Ascending aorta (tissue), 2 donors: ENCODE data around the gene LOC128125822.
"Not testable (repeated sequence)": the region's sequence is repeated elsewhere in the genome, so short reads cannot be mapped to it uniquely, and the experiment has no call there.

Experiments used
- DNase-seq, 2 donors: peaks; one replicate each; pipeline ENCODE4 v3.0.0-alpha.2; 2019; ENCODE audit warnings: low spot score in 2 of 2
- H3K27ac ChIP-seq, 2 donors: fragments of 200-600 bp; sonication (generic); one replicate each; pipeline ENCODE4 v1.5.1; 2016 to 2017; ENCODE audit warnings: mild to moderate bottlenecking in 1 of 2
- H3K27me3 ChIP-seq: fragments of 200-600 bp; sonication (generic); one replicate; pipeline ENCODE4 v1.5.1; 2017
- H3K36me3 ChIP-seq, 2 donors: fragments of 200-600 bp; sonication (generic); one replicate each; pipeline ENCODE4 v1.5.1; 2016
- H3K4me1 ChIP-seq, 2 donors: fragments of 200-600 bp; sonication (generic); one replicate each; pipeline ENCODE4 v1.5.1; 2016 to 2017; ENCODE audit warnings: mild to moderate bottlenecking in 1 of 2
- H3K4me3 ChIP-seq, 2 donors: fragments of 200-600 bp; sonication (generic); one replicate each; pipeline ENCODE4 v1.5.1; 2016 to 2017; ENCODE audit warnings: mild to moderate bottlenecking in 1 of 2
- H3K9me3 ChIP-seq, 2 donors: fragments of 200-600 bp; sonication (generic); one replicate each; pipeline ENCODE4 v1.5.1; 2016
- intact Hi-C: fragments of 100-400 bp; cut with DNase I; formaldehyde crosslinking; loops from one replicate; pipeline ENCODE4 v1.15.1; 2023
- TF ChIP-seq, protein P1 (sequence below), 3 experiments: fragments of 200-600 bp in 2 of 3; fragments of 450-650 bp in 1 of 3; sonication (generic) in 2 of 3; IDR thresholded peaks; one replicate each; pipeline ENCODE4 v1.5.1; 2016 to 2019; ENCODE audit warnings: antibody characterized with exemption in 3 of 3, mild to moderate bottlenecking in 1 of 3, moderate library complexity in 1 of 3

LOC128125822 gene

DNA sequence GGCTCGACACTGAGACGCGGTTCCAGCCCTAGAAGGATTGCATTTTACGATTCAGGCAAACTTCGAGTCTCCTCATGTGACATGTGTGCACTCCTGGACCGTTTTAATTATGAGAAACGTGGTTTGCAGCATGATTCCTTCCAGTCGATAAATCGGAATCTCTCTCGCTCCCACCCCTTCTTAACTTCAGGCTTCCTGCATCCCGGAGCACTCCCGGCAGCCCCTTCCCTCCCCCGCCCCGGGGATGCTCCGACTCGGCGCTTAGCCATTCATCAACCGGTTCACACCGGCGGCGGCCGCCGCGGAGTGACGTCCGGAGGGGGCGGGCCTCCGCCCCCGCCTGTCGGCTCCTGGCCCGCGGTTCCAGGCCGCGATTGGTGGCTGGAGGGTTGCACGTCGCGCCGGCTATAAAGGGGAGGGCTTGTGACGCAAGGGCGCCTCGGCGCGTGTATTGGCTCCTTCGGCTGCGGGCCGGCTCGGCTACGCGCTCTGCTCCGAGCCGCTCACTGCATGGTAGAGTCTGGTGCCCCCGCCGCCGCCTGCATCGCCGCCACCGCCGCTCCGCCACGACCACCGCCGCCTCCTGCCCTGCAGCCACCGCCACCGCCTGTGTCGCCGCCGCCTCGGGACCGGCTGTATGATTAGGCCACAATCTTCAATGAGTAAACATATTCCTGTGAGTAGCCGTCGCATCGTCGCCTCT lies at the start of gene LOC128125822, which contains the start of gene PTP4A1:
Gene LOC128125822, plus strand, starts transcription at position 437 of the 703 bp plus-strand sequence.
Gene PTP4A1, plus strand, starts transcription at position 437 of the 703 bp plus-strand sequence. CDS start 4,401 bp downstream, outside the sequence.
- H3K27me3 ChIP-seq: no peaks in the 10 kb centered on the region
- peak; percentile 91 to 99 for DNase-seq
- H3K4me3 ChIP-seq: peak within 1 kb of the TSS; percentile 89 to 91
- no peaks in the 10 kb centered on the region for H3K9me3 ChIP-seq
- peaks cover 0 to 5% of the 10 kb centered on the region in 2 donors for H3K36me3 ChIP-seq
- intact Hi-C loops: loop anchor here (1.0 kb wide), 1 partner anchor 64 kb away; no protein-coding TSS in a partner anchor
- H3K27ac ChIP-seq: peak within 1 kb of the TSS; percentile 98
- TF ChIP-seq, protein P1, sequence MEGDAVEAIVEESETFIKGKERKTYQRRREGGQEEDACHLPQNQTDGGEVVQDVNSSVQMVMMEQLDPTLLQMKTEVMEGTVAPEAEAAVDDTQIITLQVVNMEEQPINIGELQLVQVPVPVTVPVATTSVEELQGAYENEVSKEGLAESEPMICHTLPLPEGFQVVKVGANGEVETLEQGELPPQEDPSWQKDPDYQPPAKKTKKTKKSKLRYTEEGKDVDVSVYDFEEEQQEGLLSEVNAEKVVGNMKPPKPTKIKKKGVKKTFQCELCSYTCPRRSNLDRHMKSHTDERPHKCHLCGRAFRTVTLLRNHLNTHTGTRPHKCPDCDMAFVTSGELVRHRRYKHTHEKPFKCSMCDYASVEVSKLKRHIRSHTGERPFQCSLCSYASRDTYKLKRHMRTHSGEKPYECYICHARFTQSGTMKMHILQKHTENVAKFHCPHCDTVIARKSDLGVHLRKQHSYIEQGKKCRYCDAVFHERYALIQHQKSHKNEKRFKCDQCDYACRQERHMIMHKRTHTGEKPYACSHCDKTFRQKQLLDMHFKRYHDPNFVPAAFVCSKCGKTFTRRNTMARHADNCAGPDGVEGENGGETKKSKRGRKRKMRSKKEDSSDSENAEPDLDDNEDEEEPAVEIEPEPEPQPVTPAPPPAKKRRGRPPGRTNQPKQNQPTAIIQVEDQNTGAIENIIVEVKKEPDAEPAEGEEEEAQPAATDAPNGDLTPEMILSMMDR (IDR thresholded peaks at IDR 0.05): no peak
- peaks cover 0 to 10% of the 10 kb centered on the region in 2 donors for H3K4me1 ChIP-seq

DNA sequence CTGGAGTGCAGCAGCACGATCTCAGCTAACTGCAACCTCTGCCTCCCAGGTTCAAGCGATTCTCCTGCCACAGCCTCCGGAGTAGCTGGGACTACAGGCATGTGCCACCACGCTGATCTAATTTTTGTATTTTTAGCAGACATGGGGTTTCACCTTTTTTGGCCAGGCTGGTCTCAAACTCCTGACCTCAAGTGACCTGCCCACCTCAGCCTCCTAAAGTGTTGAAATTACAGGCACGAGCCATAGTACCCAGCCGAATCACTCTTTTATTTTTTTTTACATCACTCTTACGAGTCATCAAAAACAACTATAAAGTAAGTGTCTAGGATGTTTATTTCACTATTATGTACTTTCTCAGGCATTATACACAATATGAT lies 49.4 kb upstream of the LOC128125822 start:
- H3K4me1 ChIP-seq, DNase-seq, H3K4me3 ChIP-seq, H3K27me3 ChIP-seq, H3K27ac ChIP-seq, H3K9me3 ChIP-seq, H3K36me3 ChIP-seq, intact Hi-C loops: not testable (repeated sequence)

DNA sequence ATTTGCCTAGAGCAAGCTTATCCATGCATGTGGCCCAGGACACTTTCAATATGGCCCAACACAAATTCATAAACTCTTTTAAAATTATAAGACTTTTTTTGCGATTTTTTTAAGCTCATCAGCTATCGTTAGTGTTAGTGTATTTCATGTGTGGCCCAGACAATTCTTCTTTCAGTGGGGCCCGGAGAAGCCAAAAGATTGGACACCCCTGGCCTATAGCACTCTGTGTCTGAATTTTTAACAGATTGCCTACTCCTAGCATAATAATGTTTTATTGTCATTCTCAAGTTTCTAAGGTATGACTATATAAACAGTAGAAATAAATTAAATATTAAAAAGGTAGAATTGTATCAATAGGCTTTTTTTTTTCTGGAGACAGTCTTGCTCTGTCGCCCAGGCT lies 48.6 kb upstream of the LOC128125822 start:
- H3K27me3 ChIP-seq: no peaks in the 10 kb centered on the region
- intact Hi-C loops: no loop called here
- H3K36me3 ChIP-seq: no peaks in the 10 kb centered on the region
- H3K9me3 ChIP-seq: no peaks in the 10 kb centered on the region
- no peak overlapping the region for H3K4me3 ChIP-seq
- no peaks in the 10 kb centered on the region for H3K4me1 ChIP-seq
- no peak overlapping the region for H3K27ac ChIP-seq
- no peak for DNase-seq
- TF ChIP-seq, protein P1 (IDR thresholded peaks at IDR 0.05): no peak

DNA sequence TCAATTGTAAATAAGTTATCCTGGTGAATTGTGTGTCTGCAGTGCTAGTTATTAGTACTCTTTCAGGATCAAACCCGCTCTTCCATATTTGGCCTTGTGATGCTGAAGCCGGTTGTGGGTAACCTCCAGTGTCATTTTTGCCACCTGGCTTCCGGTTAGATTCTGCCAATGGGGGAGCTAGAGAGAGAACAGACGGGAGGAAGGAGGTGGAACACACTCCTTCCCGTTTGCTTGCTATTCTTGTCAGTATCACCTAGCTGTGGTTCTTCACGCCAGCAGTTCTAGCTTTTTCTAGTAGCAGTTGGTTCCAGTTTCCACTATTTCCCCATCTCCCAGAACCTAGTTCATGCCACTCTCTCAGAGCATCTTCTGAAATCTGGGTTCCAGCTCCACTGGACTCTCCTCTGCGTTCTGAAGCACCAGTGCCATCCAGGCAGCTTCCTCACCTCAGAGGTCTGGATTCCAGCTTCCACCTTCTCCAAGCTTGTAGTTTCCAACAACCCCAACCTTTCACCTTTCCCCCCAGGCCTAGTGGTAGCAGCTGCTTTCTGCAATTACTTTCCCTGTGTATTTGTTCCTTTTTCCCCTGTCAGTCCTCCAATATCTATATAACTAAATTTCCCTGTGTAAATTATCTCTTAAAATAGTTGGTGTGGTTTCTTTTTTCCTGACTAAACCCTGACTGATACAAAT lies 46.9 kb upstream of the LOC128125822 start:
- Histone ChIP-seq H3K36me3 (no peaks in the 10 kb centered on the region), H3K4me1 (no peaks in the 10 kb centered on the region), H3K9me3 (no peaks in the 10 kb centered on the region), H3K27ac (no peak overlapping the region), H3K27me3 (no peaks in the 10 kb centered on the region), H3K4me3 (no peak overlapping the region)
- no peak for DNase-seq
- intact Hi-C loops: no loop called here
- TF ChIP-seq, protein P1 (IDR thresholded peaks at IDR 0.05): no peak

DNA sequence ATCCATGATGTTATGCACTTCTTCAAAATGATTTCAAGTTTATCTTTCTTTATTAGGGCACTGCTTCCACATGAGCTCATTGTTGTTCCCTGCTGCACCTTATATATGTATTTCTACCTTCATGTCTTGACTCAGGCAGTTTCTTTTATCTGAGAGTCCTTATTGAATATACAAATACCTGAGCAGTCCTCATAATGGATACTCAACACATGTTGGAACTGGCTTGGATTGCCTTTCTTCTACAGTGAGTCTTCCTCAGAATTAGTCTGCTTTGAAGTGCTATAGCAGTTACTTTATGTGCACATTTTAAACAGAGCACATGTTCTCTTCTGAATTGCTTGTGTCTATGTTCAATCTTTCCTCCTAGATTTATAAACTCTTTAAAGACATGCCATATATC lies 45.3 kb upstream of the LOC128125822 start:
- no peak overlapping the region for H3K4me3 ChIP-seq
- H3K36me3 ChIP-seq: no peaks in the 10 kb centered on the region
- no peak overlapping the region for H3K27ac ChIP-seq
- H3K27me3 ChIP-seq: no peaks in the 10 kb centered on the region
- TF ChIP-seq, protein P1 (IDR thresholded peaks at IDR 0.05): no peak
- intact Hi-C loops: no loop called here
- no peaks in the 10 kb centered on the region for H3K4me1 ChIP-seq
- no peak for DNase-seq
- no peaks in the 10 kb centered on the region for H3K9me3 ChIP-seq
